Measurements from ENCODE around the gene MYCBP2.

DNA sequence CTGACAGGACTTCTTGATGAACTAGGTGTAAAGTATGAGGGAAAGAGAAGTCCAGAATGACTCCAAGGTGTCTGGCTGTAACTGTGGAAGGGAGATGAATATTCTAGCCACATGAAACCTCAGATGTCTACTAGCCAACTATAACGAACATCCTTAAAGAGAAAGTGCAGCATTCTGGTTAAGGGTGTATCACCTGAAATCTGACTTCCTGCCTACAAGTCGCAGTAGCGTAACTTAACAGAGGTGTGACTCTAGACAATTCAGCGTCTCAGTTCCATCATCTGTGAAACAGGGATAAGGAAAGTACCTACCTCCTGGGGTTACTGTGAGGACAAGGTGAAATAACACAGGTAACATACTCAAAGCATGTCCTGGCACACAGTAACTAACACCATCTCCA is 154.2 kb downstream of the MYCBP2 start:
- TF ChIP-seq, protein P1, sequence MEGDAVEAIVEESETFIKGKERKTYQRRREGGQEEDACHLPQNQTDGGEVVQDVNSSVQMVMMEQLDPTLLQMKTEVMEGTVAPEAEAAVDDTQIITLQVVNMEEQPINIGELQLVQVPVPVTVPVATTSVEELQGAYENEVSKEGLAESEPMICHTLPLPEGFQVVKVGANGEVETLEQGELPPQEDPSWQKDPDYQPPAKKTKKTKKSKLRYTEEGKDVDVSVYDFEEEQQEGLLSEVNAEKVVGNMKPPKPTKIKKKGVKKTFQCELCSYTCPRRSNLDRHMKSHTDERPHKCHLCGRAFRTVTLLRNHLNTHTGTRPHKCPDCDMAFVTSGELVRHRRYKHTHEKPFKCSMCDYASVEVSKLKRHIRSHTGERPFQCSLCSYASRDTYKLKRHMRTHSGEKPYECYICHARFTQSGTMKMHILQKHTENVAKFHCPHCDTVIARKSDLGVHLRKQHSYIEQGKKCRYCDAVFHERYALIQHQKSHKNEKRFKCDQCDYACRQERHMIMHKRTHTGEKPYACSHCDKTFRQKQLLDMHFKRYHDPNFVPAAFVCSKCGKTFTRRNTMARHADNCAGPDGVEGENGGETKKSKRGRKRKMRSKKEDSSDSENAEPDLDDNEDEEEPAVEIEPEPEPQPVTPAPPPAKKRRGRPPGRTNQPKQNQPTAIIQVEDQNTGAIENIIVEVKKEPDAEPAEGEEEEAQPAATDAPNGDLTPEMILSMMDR (conservative IDR thresholded peaks at IDR 0.05 in 1 of 2, IDR thresholded peaks at IDR 0.05 in 1 of 2; ENCODE audit: low read depth in 1 of 2, low read length in 2 of 2): no peak
- no peak for TF ChIP-seq EZH2 (IDR thresholded peaks at IDR 0.05; ENCODE audit: low read length, missing control alignments)

Data from fibroblast of lung (primary cell).